GM13976 (cell line): ENCODE data around the gene KIAA1958.

Experiments
- DNase-seq: peaks from one replicate; pipeline ENCODE4 v3.0.0; 2012; ENCODE audit warnings: low spot score
- in situ Hi-C: fragments of 300-500 bp; cut with MboI; formaldehyde crosslinking; loops from one replicate; pipeline ENCODE4 v1.12.0; 2022; ENCODE audit warnings: low sequenced_read_pairs, mixed read lengths, inconsistent platforms; ENCODE audit not compliant: unreplicated experiment
- TF ChIP-seq, protein P1 (sequence below): IDR thresholded peaks from 2 replicates; pipeline ENCODE4 v1.5.1; 2012; ENCODE audit warnings: borderline replicate concordance, mild to moderate bottlenecking; ENCODE audit not compliant: insufficient read depth; ENCODE audit errors: extremely low read depth, missing control alignments, control extremely low read depth

The KIAA1958 gene

DNA sequence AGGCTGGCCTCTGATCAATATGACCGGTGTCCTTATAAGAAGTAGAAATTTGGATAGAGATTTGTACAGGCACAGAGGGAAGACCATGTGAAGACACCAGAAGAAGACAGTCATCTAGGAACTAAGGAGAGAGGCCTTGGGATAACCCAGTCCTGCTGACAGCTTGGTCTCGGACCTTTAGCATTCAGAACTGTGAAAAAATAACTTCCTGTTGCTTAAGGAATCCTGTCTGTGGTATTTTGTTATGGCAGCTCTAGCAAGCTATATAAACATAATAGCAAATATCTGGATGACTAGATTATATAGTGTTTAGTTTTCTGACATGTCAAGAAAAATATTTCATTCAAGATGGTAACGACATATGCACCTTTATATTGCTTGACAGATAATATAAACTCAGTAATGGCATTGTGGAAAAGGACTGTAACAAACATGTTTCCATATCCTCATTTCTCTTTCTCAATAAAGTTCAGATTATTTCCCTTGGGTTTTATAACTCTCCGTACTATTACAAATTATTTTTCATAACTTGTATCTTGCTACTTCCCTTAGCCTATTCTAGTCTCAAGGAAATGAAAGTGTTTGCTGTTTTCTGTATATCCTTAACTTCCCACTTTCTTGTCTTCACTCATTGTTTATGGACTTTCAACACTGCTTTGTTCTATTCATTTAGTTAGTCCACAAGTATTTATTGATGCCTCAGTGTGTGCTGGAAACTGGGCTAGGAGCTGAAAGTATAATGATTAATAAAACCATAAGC, 62.4 kb downstream of the KIAA1958 start:
- no peak for DNase-seq
- in situ Hi-C loops, result no loop called here

DNA sequence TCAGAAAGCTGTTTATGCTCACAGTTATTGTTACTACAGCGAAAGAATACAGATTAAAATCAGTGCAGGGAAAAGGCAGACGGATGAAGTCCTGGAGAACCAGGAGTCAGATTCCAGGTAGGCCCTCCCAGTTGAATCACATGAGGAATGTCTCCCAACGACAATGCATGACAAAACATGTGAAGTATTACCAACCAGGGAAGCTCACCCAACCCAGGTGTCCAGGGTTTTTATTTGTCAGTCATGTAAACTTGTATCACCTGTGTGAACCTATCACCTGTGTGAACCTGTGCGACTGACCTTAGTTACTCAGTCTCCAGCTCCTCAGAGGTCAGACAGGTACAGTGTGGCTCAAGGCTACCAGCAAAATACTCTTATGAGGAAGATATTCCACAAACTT, 63.9 kb downstream of the KIAA1958 start:
- TF ChIP-seq, protein P1, sequence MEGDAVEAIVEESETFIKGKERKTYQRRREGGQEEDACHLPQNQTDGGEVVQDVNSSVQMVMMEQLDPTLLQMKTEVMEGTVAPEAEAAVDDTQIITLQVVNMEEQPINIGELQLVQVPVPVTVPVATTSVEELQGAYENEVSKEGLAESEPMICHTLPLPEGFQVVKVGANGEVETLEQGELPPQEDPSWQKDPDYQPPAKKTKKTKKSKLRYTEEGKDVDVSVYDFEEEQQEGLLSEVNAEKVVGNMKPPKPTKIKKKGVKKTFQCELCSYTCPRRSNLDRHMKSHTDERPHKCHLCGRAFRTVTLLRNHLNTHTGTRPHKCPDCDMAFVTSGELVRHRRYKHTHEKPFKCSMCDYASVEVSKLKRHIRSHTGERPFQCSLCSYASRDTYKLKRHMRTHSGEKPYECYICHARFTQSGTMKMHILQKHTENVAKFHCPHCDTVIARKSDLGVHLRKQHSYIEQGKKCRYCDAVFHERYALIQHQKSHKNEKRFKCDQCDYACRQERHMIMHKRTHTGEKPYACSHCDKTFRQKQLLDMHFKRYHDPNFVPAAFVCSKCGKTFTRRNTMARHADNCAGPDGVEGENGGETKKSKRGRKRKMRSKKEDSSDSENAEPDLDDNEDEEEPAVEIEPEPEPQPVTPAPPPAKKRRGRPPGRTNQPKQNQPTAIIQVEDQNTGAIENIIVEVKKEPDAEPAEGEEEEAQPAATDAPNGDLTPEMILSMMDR, result no peak
- no peak for DNase-seq
- in situ Hi-C loops, result no loop called here

More for the DNA sequence above, 62.4 kb downstream of the KIAA1958 start:
- TF ChIP-seq, protein P1, result no peak

DNA sequence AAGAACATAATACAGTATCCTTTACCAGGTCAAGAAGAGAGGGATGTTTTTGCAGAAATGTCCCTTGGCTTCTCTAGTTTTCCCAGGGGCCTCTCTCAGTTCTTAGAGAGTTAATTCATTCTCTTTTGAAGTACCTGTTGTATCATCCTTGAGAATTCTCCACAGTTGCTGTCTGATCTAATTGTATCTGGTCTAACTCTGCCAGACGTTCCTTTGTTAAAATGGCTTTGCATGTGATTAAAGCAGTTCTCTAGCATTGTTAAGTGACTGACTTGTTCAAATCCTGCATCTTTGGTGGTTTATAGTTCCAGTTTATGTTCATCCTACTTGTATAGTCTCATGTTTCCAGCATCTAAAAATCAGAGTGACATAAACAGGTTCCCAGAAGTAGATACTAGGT, 65.0 kb downstream of the KIAA1958 start:
- TF ChIP-seq, protein P1, result no peak
- DNase-seq, result no peak
- in situ Hi-C loops, result no loop called here

DNA sequence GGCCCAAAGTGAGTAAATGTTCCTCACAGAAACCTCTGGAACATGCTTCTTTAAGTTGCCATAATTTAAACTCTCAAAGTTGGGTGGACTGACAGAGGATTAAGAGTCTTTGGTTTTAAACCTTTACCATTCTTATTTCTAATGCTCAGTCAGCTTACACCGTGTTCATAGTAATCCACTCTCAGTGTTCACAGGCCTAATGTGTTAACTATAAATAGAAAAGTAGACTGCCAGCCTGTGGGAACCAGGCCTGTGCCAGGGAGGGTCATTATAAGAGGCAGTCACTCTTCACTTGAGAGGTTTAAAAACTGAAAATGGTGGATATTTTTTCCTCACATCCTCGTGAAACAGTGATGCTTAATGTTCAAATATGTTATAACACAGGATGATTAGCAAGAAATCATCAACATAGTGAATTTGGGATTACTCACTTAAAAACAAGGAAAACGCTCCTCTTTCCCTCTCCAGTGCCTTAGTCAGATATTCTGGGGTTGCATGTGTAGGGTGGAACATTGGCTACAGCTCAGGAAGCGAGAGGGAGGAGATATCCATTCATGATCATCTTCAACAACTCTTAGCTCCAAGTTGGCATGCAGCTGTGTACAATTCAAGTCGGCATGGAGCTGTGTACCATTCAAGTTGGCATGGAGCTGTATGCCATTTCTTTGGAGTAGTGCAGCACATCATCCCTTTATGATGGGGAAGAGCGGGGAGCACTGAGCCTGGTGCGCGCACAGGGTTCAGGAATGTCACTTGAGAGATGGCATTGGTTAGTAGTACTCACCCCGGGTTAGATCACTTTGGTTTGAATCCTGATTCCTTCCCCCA, 65.8 kb downstream of the KIAA1958 start:
- in situ Hi-C loops, result no loop called here
- DNase-seq, result no peak
- TF ChIP-seq, protein P1, result no peak

DNA sequence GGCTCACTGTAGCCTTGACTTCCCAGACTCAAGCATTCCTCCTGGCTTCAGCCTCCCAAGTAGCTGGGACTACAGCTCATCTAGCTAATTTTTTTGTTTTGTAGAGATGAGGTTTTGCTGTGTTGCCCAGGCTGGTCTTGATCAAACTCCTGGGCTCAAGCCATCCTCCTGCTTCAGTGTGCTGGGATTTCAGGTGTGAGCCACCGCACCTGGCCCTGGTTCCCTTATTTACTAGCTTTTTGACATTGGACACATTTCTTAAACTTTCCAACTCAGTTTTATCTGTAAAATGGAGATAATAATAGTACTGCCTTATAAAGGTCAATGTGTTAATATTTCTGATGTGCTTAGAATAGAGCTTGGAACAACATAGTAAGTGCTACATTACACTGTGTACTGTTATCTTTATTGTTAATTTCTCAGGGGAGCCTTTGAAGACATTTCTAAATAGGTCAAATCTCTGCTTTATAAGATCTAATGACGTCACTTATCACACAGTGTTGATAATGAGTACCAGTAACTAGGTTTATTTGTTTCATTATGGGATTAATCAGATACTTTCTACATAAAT, 66.7 kb downstream of the KIAA1958 start:
- in situ Hi-C loops, result no loop called here
- TF ChIP-seq, protein P1, result no peak

DNA sequence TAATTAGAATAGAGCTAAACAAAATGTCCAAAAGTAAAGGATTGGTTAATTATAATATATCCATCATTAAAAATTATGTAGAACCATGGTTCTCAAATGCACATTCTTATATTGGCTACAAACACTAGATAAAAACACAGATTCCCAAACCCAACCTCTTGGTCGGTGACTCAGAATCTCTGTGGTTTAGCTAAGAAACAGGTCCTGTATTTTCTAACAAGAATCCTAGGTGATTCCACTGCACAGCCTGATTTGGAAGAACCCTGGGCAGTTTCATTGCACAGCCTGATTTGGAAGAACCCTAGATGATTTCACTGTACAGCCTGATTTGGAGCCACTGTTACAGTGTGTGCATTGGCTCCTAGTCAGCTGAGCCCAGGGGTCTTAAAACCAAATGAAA, 67.9 kb downstream of the KIAA1958 start:
- TF ChIP-seq, protein P1, result no peak
- DNase-seq, result no peak
- in situ Hi-C loops, result no loop called here

More for the DNA sequence above, 66.7 kb downstream of the KIAA1958 start:
- DNase-seq, result no peak
